GM10266 (cell line): Measurements from ENCODE around the gene MGMT.

Source experiments
- DNase-seq: peaks from one replicate; pipeline ENCODE4 v3.0.0; 2012; ENCODE audit errors: extremely low spot score
- TF ChIP-seq, protein P1 (sequence below): IDR thresholded peaks from 2 replicates; pipeline ENCODE4 v1.5.1; 2012; ENCODE audit warnings: mild to moderate bottlenecking, low read depth; ENCODE audit not compliant: control insufficient read depth, insufficient read depth; ENCODE audit errors: missing control alignments

The MGMT gene

DNA sequence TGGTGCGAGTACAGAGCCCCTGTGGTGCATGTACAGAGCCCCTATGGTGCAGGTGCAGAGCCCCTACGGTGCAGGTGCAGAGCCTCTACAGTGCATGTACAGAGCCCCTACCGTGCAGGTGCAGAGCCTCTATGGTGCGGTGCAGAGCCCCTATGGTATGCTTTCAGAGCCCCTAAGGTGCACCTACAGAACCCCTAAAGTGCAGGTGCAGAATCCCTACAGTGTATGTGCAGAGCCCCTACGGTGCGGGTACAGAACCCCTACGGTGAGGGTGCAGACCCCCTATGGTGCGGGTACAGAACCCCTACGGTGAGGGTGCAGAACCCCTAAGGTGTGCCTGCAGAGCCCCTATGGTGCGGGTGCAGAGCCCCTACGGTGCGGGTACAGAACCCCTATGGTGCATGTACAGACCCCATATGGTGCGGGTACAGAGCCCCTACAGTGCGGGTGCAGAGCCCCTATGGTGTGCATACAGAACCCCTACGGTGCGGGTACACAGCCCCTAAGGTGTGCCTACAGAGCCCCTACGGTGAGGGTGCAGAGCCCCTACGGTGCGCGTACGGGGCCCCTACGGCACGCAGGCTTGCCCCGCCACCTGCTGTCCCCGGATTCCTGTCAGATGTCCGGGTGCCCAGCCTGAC, 53.5 kb downstream of the MGMT start:
- no peak for DNase-seq
- TF ChIP-seq, protein P1, sequence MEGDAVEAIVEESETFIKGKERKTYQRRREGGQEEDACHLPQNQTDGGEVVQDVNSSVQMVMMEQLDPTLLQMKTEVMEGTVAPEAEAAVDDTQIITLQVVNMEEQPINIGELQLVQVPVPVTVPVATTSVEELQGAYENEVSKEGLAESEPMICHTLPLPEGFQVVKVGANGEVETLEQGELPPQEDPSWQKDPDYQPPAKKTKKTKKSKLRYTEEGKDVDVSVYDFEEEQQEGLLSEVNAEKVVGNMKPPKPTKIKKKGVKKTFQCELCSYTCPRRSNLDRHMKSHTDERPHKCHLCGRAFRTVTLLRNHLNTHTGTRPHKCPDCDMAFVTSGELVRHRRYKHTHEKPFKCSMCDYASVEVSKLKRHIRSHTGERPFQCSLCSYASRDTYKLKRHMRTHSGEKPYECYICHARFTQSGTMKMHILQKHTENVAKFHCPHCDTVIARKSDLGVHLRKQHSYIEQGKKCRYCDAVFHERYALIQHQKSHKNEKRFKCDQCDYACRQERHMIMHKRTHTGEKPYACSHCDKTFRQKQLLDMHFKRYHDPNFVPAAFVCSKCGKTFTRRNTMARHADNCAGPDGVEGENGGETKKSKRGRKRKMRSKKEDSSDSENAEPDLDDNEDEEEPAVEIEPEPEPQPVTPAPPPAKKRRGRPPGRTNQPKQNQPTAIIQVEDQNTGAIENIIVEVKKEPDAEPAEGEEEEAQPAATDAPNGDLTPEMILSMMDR = no peak

DNA sequence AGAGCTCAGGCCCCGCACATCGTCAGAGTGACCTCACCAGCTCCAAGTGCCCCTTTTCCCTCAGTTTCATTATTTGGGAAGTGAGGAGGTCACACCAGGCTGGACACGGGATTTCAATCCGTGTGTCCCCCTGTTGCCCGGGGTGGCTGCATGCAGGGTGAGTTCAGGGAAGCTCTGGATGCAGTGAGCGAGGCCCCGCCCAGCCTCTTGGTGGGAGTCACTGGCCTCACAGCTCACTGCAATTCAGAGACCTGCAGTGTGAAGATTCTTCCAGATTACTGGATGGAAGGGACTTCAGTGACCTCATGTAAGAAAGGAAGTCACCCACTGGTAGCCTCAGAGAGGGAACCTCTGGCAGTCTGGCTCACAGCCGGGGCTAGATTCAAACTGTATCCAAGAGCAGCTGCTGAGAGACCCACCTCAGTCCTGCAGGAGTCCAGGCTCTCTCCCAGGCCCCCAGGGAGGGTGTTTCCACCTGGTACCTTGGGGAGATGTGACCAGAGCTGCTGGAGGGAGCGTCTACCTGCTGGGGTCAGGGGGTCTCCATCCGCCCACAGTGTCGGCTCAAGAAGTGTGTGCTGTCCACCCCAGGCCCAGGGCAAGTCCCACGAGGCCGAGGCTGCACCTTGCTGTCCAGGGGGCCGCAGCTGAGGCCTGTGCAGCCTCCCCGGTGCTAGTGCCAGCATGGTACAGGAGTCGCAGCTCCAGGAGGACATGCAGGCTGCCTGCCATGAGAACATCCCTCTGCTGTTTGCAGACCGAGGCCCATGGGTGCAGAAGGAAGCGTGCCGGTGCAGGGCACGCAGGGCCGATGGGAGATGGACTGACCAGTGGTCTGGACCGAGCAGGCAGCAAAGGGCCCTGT, 54.4 kb downstream of the MGMT start:
- DNase-seq = no peak
- TF ChIP-seq, protein P1 = no peak

DNA sequence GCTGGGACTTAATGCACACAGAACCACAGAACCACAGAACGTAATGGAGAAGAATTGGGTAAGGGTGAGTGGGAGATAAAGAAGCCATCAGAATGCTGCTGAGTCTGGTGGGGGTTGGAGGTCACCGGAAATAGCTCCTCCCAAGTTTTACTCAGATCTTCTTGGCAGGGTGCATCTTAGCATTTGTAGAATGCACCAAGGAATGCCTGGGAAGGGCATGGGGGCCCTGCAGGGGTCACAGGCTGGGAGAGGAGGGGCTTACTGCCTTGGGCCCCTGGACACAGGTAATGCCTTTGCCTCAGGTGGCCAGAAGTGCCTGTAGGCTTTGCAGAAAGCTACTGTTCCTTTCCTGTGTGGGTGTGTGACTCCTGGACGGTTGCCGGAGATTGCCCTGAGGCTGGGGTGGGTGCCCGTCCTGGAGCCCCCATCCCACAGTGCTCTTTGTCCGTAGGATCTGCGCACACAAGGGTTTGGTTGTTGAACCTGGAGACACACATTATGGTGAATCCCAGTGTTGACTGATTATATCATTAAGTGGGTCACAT, 55.1 kb downstream of the MGMT start:
- TF ChIP-seq, protein P1 = no peak
- DNase-seq = no peak

DNA sequence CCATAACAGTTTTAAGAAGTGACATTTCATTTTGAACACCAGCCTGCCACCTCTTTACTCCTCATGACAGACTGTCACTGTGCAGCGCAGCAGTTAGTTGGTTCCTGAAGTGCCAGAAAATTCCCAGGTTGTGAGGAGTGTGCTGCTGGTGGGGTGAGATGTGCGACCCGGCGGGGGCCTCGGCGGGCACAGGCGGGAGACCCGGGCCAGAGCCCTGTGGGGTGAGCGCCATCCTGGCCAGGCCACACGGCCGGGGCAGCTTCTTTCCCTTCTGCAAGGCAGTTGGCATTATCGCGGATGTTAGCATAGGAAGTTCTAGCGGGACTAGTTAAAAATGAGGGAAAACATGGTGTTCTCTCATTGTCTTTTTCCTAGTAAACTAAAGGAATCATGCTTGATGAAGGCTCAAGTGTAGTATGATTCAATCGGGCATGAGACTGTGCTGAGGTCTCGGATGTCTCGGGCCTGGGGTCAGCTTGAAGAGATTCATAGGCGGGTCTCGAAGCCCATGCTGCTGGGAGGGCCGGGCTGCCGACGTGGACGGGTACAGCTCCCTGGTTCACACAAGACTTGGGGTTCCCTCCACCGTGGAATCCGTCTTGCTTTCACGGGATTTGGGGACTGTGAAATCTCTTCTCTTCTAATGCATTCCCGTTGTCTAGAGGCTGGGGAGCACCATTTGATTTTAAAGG, 56.1 kb downstream of the MGMT start:
- TF ChIP-seq, protein P1 = no peak
- no peak for DNase-seq

DNA sequence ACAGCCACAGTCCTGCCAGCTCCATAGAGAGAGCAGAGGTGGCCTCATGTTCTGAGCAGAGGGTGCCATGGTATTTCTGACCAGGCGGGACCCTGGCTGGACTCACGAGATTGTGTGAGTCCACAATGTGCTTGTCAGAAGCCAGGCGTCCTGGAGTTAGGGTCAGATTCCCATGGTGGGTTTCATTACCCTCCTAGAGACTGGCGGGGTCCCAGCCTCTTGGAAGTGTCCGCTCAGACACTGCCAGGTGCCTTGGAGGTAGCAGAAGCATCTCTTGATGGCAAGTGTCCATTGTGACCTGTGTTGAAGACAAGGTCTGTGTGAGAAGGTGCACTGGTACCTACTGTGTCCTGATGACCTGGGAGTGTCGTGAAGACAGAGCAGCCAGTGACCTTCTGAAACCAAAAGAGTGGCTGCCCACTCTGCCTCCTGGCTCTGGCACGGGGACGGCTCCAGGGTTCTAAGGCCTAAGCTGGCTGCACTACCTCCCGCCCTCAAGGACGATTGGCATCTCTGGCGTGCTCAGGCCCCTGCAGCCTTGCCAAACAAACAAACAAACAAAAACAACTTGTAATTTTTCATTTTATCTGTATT, 56.8 kb downstream of the MGMT start:
- TF ChIP-seq, protein P1 = no peak
- DNase-seq = no peak

DNA sequence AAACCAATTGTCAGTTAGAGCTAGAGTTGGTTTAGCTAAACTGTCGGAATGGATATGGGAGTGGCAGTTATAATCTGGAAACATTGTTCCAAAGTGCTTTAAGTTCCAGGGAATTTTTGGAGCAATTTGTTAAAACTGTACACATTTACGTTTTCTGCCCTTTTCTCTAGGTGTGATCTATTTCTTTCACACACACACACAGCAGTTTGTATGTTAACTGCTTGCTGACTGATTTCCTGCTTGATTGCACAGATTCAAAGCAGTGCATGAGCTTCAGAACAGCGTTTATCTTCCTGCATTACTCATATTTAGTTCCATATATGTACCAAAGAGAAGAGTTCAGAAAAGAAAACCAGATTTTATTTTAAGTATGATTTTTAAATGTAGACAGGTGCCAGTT, 57.9 kb downstream of the MGMT start:
- DNase-seq = no peak
- TF ChIP-seq, protein P1 = no peak
